A673 (cell line): ENCODE measurements around the gene TATDN2.

ENCODE experiments used
- EZH2 ChIP-seq: fragments of 200-600 bp; sonication (generic); IDR thresholded peaks from 2 replicates; pipeline ENCODE4 v1.6.1; 2017; ENCODE audit warnings: borderline replicate concordance, low read depth, mild to moderate bottlenecking, mixed read lengths, antibody characterized with exemption, low read length; ENCODE audit not compliant: poor library complexity, severe bottlenecking
- TF ChIP-seq, protein P1 (sequence below): fragments of 300-800, 200-600 bp; sonication (generic); conservative IDR thresholded peaks from 2 replicates; pipeline ENCODE4 v1.5.1; 2017; ENCODE audit warnings: low read depth, mild to moderate bottlenecking, antibody characterized with exemption, low read length, moderate library complexity, mixed read lengths

DNA sequence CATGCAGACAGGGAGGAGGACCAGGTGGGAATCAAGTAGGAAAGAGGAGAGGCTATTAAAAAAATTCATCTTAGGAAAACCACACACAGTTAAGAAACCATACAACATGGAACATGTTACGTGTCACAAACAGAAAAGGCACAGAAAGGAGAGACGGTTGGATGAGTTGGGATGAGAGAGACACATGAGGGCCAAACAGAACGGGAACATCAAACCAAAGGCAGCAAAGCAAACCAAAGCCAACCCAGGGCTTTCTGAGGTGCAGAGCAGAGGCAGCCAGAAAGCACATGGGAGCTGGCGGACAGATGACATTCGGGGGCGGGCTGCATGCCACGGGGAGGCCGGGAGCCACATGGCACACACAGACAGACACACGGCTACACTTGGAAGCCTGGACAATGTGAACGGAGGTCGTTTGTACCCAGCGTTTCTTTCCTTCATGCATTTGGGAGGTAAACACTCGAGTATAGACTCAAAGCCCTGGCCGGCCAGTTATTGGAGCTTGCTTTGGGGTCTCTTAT is 81.3 kb downstream of the TATDN2 start:
- TF ChIP-seq, protein P1, sequence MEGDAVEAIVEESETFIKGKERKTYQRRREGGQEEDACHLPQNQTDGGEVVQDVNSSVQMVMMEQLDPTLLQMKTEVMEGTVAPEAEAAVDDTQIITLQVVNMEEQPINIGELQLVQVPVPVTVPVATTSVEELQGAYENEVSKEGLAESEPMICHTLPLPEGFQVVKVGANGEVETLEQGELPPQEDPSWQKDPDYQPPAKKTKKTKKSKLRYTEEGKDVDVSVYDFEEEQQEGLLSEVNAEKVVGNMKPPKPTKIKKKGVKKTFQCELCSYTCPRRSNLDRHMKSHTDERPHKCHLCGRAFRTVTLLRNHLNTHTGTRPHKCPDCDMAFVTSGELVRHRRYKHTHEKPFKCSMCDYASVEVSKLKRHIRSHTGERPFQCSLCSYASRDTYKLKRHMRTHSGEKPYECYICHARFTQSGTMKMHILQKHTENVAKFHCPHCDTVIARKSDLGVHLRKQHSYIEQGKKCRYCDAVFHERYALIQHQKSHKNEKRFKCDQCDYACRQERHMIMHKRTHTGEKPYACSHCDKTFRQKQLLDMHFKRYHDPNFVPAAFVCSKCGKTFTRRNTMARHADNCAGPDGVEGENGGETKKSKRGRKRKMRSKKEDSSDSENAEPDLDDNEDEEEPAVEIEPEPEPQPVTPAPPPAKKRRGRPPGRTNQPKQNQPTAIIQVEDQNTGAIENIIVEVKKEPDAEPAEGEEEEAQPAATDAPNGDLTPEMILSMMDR = no peak
- no peak for TF ChIP-seq EZH2
